IPS DF 6.9 (cell line): ENCODE data around the gene WASL.

Source experiments
- DNase-seq: peaks from one replicate; pipeline ENCODE4 v3.0.0-alpha.2; 2013; ENCODE audit warnings: low read depth, low spot score
- H3K27ac ChIP-seq: one replicate; pipeline ENCODE4 v1.5.1; 2013; ENCODE audit warnings: low read length, control low read depth
- H3K27me3 ChIP-seq: 2 replicates; pipeline ENCODE4 v1.6.1; 2013; ENCODE audit warnings: mild to moderate bottlenecking, low read length; ENCODE audit not compliant: control insufficient read depth, insufficient read depth
- H3K36me3 ChIP-seq: 2 replicates; pipeline ENCODE4 v1.6.1; 2013; ENCODE audit warnings: low read length; ENCODE audit not compliant: control insufficient read depth, insufficient read depth
- H3K4me1 ChIP-seq: 2 replicates; pipeline ENCODE4 v1.6.1; 2013; ENCODE audit warnings: low read length; ENCODE audit not compliant: control insufficient read depth, insufficient read depth
- H3K4me3 ChIP-seq: 2 replicates; pipeline ENCODE4 v1.5.1; 2013; ENCODE audit warnings: mild to moderate bottlenecking, low read length
- H3K9me3 ChIP-seq: 2 replicates; pipeline ENCODE4 v1.6.1; 2013; ENCODE audit warnings: low read length, inconsistent platforms; ENCODE audit not compliant: control insufficient read depth, insufficient read depth
- WGBS: extraction: QIAGEN DNeasy Blood & Tissue Kit; methylation state at CpG from one replicate; pipeline ENCODE4 v1.1.7; 2013; ENCODE audit warnings: mixed read lengths, missing lambda C conversion rate; ENCODE audit not compliant: insufficient read length, insufficient coverage; 5-methylcytosine and 5-hydroxymethylcytosine counted together

The WASL gene

DNA sequence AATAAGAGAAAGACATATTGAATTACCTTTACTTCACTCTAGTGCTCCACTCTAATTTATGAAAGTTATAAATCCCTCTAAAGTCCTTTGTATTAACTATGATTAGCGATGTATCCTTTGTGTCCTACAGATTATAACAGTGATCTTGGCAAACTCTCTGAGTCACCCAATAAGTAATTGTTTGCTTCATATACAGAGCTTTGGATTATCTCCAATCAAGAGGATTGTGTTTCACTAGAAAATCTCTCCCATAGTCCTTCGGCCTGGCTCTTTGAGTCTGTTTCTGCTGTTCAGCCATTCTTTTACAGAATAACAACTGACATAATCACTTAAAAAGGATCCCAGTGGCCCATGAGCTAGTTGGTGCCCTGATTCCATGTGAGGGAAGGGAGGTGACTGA is 83.6 kb downstream of the WASL start:
- DNase-seq, result no peak
- Histone ChIP-seq H3K9me3 (no peaks in the 10 kb centered on the region), H3K4me3 (no peak overlapping the region), H3K4me1 (peaks cover 2% of the 10 kb centered on the region; the same call in 1 of the 2 replicates), H3K27ac (no peak overlapping the region), H3K36me3 (no peaks in the 10 kb centered on the region), H3K27me3 (no peaks in the 10 kb centered on the region)
- WGBS, result no CpG with 5 or more reads among the region's 2 CpGs

- Histone ChIP-seq H3K36me3 (no peaks in the 10 kb centered on the region), H3K4me3 (no peak overlapping the region)
Observed at GRCh38 chr7:123663200-123663599, 85.6 kb downstream of the WASL start.

DNA sequence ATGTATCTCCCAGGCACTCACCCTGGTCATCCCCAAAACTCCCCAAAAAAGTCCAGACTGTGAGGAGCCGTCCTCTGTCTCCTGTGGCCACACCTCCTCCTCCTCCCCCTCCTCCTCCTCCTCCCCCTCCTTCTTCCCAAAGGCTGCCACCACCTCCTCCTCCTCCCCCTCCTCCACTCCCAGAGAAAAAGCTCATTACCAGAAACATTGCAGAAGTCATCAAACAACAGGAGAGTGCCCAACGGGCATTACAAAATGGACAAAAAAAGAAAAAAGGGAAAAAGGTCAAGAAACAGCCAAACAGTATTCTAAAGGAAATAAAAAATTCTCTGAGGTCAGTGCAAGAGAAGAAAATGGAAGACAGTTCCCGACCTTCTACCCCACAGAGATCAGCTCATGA is 86.0 kb downstream of the WASL start:
- Histone ChIP-seq H3K27ac (no peak overlapping the region), H3K36me3 (no peaks in the 10 kb centered on the region), H3K4me3 (no peak overlapping the region), H3K4me1 (no peaks in the 10 kb centered on the region), H3K27me3 (no peaks in the 10 kb centered on the region), H3K9me3 (no peaks in the 10 kb centered on the region)
- no peak for DNase-seq
- WGBS, result no CpG with 5 or more reads among the region's 3 CpGs

More at GRCh38 chr7:123663200-123663599, 85.6 kb downstream of the WASL start:
- DNase-seq, result no peak
- WGBS, result no CpG with 5 or more reads among the region's 6 CpGs
- H3K9me3 ChIP-seq, result no peaks in the 10 kb centered on the region
- no peaks in the 10 kb centered on the region for H3K4me1 ChIP-seq
- H3K27ac ChIP-seq, result no peak overlapping the region
- no peaks in the 10 kb centered on the region for H3K27me3 ChIP-seq

GRCh38 chr7:123662293-123662692 is 86.5 kb downstream of the WASL start:
- Histone ChIP-seq H3K4me1 (no peaks in the 10 kb centered on the region), H3K27ac (no peak overlapping the region), H3K9me3 (no peaks in the 10 kb centered on the region), H3K4me3 (no peak overlapping the region), H3K36me3 (no peaks in the 10 kb centered on the region), H3K27me3 (no peaks in the 10 kb centered on the region)
- WGBS, result no CpG with 5 or more reads among the region's 15 CpGs
- DNase-seq, result no peak

DNA sequence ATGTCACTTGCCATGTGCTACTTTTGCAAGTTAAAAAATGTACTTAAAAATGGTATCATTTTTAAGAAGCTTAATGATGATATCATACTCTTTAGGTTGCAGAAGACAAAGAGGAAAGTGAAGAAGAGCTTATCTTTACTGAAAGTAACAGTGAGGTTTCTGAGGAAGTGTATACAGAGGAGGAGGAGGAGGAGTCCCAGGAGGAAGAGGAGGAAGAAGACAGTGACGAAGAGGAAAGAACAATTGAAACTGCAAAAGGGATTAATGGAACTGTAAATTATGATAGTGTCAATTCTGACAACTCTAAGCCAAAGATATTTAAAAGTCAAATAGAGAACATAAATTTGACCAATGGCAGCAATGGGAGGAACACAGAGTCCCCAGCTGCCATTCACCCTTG is 87.0 kb downstream of the WASL start:
- H3K4me1 ChIP-seq, result no peaks in the 10 kb centered on the region
- WGBS, result no CpG with 5 or more reads among the region's 1 CpG
- H3K27ac ChIP-seq, result no peak overlapping the region
- no peaks in the 10 kb centered on the region for H3K36me3 ChIP-seq
- H3K4me3 ChIP-seq, result no peak overlapping the region
- H3K9me3 ChIP-seq, result no peaks in the 10 kb centered on the region
- no peak for DNase-seq
- H3K27me3 ChIP-seq, result no peaks in the 10 kb centered on the region

- Histone ChIP-seq H3K36me3 (no peaks in the 10 kb centered on the region), H3K4me3 (no peak overlapping the region), H3K4me1 (no peaks in the 10 kb centered on the region), H3K9me3 (no peaks in the 10 kb centered on the region), H3K27ac (no peak overlapping the region), H3K27me3 (no peaks in the 10 kb centered on the region)
- no peak for DNase-seq
- no CpG with 5 or more reads among the region's 8 CpGs for WGBS
Observed at GRCh38 chr7:123660514-123661354, 88.1 kb downstream of the WASL start.

DNA sequence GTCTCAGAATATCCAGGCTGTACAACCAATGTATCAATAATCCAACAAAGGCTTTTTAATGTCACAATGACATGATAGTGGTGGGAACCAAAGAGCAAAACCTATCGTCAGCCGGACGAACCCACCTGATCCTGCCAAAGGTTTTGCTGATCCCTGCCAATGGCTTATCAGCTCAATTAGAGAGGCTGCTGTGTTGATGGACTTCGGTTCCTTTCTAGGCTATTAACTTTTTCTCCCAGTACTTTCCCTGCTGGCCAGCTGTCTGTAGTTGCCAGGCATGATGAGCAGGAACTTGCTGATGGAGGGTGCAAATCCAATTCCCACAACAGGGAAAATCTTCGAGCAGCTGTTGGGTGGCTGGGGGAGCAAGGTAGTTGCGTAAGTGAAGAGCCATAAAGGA is 90.8 kb downstream of the WASL start:
- WGBS, result no CpG with 5 or more reads among the region's 6 CpGs
- DNase-seq, result no peak
- no peaks in the 10 kb centered on the region for H3K4me1 ChIP-seq
- no peaks in the 10 kb centered on the region for H3K36me3 ChIP-seq
- H3K27ac ChIP-seq, result no peak overlapping the region
- no peak overlapping the region for H3K4me3 ChIP-seq
- no peaks in the 10 kb centered on the region for H3K9me3 ChIP-seq
- H3K27me3 ChIP-seq, result no peaks in the 10 kb centered on the region

- no peak overlapping the region for H3K4me3 ChIP-seq
Observed at GRCh38 chr7:123657304-123657685, 91.5 kb downstream of the WASL start.

GRCh38 chr7:123656544-123657303 is 92.1 kb downstream of the WASL start:
- H3K36me3 ChIP-seq, result no peaks in the 10 kb centered on the region
- no peaks in the 10 kb centered on the region for H3K9me3 ChIP-seq
- H3K27me3 ChIP-seq, result no peaks in the 10 kb centered on the region
- no peak for DNase-seq
- no peak overlapping the region for H3K4me3 ChIP-seq
- no peak overlapping the region for H3K27ac ChIP-seq
- no peaks in the 10 kb centered on the region for H3K4me1 ChIP-seq
- WGBS, result no CpG with 5 or more reads among the region's 6 CpGs

More at GRCh38 chr7:123657304-123657685, 91.5 kb downstream of the WASL start:
- Histone ChIP-seq H3K36me3 (no peaks in the 10 kb centered on the region), H3K4me1 (no peaks in the 10 kb centered on the region), H3K9me3 (no peaks in the 10 kb centered on the region), H3K27ac (no peak overlapping the region), H3K27me3 (no peaks in the 10 kb centered on the region)
- WGBS, result no CpG with 5 or more reads among the region's 1 CpG
- no peak for DNase-seq

GRCh38 chr7:123655614-123656013 is 93.2 kb downstream of the WASL start, which contains the start of gene LMOD2:
Gene LMOD2, plus strand, starts transcription at chr7:123655866. Its CDS starts 98 bp downstream, at chr7:123655964.
- DNase-seq, result no peak
- no peak within 1 kb of the TSS for H3K27ac ChIP-seq
- no peak within 1 kb of the TSS for H3K4me3 ChIP-seq
- no peaks in the 10 kb centered on the region for H3K9me3 ChIP-seq
- WGBS, result no CpG with 5 or more reads among the region's 6 CpGs
- no peaks in the 10 kb centered on the region for H3K36me3 ChIP-seq
- no peaks in the 10 kb centered on the region for H3K27me3 ChIP-seq
- H3K4me1 ChIP-seq, result no peaks in the 10 kb centered on the region
